GM12878 (cell line): ENCODE data around the gene COTL1. TPM values are rescaled to one million over a fixed set of nuclear protein-coding genes. Genes with fewer than 3 reads are reported as not detected.

Experiments
- BCL3 ChIP-seq: IDR thresholded peaks from 2 replicates; pipeline ENCODE4 v1.6.1; 2011; ENCODE audit warnings: borderline replicate concordance, low read depth, mild to moderate bottlenecking, moderate library complexity, low read length; ENCODE audit not compliant: insufficient read depth, poor library complexity, severe bottlenecking
- BMI1 ChIP-seq: fragments of 450-650 bp; IDR thresholded peaks from 2 replicates; pipeline ENCODE4 v1.6.1; 2016; ENCODE audit warnings: mild to moderate bottlenecking, moderate library complexity, borderline replicate concordance
- ETV6 ChIP-seq, 2 experiments: fragments of 450-650 bp in 1 of 2; IDR thresholded peaks in 1 of 2; conservative IDR thresholded peaks in 1 of 2; 2 replicates each; pipeline ENCODE4 v1.6.1; 2014; ENCODE audit warnings: antibody characterized with exemption in 1 of 2, borderline replicate concordance in 1 of 2, low read depth in 1 of 2, mild to moderate bottlenecking in 1 of 2, moderate library complexity in 1 of 2
- FOXM1 ChIP-seq: IDR thresholded peaks from 2 replicates; pipeline ENCODE4 v1.6.1; 2012; ENCODE audit warnings: low read depth, mild to moderate bottlenecking, inconsistent platforms, low read length, moderate library complexity
- KAT2A ChIP-seq: conservative IDR thresholded peaks from 2 replicates; pipeline ENCODE4 v1.6.1; 2011; ENCODE audit warnings: low read depth, low read length; ENCODE audit not compliant: control insufficient read depth
- PML ChIP-seq: IDR thresholded peaks from 2 replicates; pipeline ENCODE4 v1.6.1; 2012; ENCODE audit warnings: low read length, inconsistent platforms
- SIX5 ChIP-seq: IDR thresholded peaks from 2 replicates; pipeline ENCODE4 v1.6.1; 2011; ENCODE audit warnings: mild to moderate bottlenecking, low read depth, low read length, moderate library complexity; ENCODE audit not compliant: severe bottlenecking
- SKIL ChIP-seq: fragments of 450-650 bp; IDR thresholded peaks from 2 replicates; pipeline ENCODE4 v1.6.1; 2017; ENCODE audit warnings: mild to moderate bottlenecking, low read depth, inconsistent platforms; ENCODE audit not compliant: poor library complexity, severe bottlenecking
- SUZ12 ChIP-seq: fragments of 200-600 bp; sonication (generic); IDR thresholded peaks from one replicate; pipeline ENCODE4 v1.6.1; 2018; ENCODE audit warnings: antibody characterized with exemption, mild to moderate bottlenecking; ENCODE audit not compliant: unreplicated experiment
- TCF7 ChIP-seq: IDR thresholded peaks from 2 replicates; pipeline ENCODE4 v1.6.1; 2014; ENCODE audit warnings: antibody characterized with exemption, borderline replicate concordance
- ZNF24 ChIP-seq: fragments of 450-650 bp; IDR thresholded peaks from 2 replicates; pipeline ENCODE4 v1.6.1; 2017; ENCODE audit warnings: antibody characterized with exemption, mild to moderate bottlenecking
- ZNF622 ChIP-seq: fragments of 450-650 bp; IDR thresholded peaks from 2 replicates; pipeline ENCODE4 v1.6.1; 2017; ENCODE audit warnings: mild to moderate bottlenecking, inconsistent platforms
- polyA plus RNA-seq, 11 experiments: library from polyadenylated mRNA; depleted of rRNA in 4 of 11; unstranded in 6 of 11; stranded (reverse) in 5 of 11; fragments of >200 nt; fragmentation: Nextera tagmentation in 4 of 11; fragmentation: Illumina TruSeq in 1 of 11; extraction: Ambion mirVana in 4 of 11; extraction: Trizol in 1 of 11; gene quantifications; 1 replicate in 1 of 11; 2 replicates in 10 of 11; pipeline versions ENCODE4 v1.2.1 to v1.2.3, GENCODE V29; 2011 to 2016; ENCODE audit warnings: inconsistent platforms in 2 of 11, missing spikeins in 2 of 11, low read depth in 1 of 11
- total RNA-seq, 4 experiments: library from RNA; depleted of rRNA in 3 of 4; stranded (reverse); fragments of >200 nt in 3 of 4; fragmentation: Illumina TruSeq in 1 of 4; extraction: Trizol in 1 of 4; gene quantifications; 2 replicates each; pipeline versions ENCODE4 v1.2.1 to v1.2.3, GENCODE V29; 2013 to 2021
- TF ChIP-seq, protein P1 (sequence below): fragments of 450-650 bp; IDR thresholded peaks from 2 replicates; pipeline ENCODE4 v1.6.1; 2017; ENCODE audit warnings: antibody characterized with exemption, mild to moderate bottlenecking, moderate library complexity
- TF ChIP-seq, protein P2 (sequence below): IDR thresholded peaks from 2 replicates; pipeline ENCODE4 v1.6.1; 2012; ENCODE audit warnings: improper control_type of control experiment, low read depth, low read length; ENCODE audit not compliant: insufficient replicate concordance
- TF ChIP-seq, protein P3 (sequence below): fragments of 450-650 bp; IDR thresholded peaks from 2 replicates; pipeline ENCODE4 v1.6.1; 2014; ENCODE audit warnings: mild to moderate bottlenecking

COTL1 gene
- total and polyA plus RNA-seq, 10 of the 15 experiments (the other 5 are each of a cell fraction or from before 2014, with no cell fraction given): 140 to 894 (median 330) TPM

GRCh38 chr16:84617041-84617790 is 662 bp downstream of the COTL1 start (continued):
- TF ChIP-seq, protein P1, sequence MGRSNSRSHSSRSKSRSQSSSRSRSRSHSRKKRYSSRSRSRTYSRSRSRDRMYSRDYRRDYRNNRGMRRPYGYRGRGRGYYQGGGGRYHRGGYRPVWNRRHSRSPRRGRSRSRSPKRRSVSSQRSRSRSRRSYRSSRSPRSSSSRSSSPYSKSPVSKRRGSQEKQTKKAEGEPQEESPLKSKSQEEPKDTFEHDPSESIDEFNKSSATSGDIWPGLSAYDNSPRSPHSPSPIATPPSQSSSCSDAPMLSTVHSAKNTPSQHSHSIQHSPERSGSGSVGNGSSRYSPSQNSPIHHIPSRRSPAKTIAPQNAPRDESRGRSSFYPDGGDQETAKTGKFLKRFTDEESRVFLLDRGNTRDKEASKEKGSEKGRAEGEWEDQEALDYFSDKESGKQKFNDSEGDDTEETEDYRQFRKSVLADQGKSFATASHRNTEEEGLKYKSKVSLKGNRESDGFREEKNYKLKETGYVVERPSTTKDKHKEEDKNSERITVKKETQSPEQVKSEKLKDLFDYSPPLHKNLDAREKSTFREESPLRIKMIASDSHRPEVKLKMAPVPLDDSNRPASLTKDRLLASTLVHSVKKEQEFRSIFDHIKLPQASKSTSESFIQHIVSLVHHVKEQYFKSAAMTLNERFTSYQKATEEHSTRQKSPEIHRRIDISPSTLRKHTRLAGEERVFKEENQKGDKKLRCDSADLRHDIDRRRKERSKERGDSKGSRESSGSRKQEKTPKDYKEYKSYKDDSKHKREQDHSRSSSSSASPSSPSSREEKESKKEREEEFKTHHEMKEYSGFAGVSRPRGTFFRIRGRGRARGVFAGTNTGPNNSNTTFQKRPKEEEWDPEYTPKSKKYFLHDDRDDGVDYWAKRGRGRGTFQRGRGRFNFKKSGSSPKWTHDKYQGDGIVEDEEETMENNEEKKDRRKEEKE: no peak
- TF ChIP-seq ZNF24: no peak
- TF ChIP-seq, protein P2, sequence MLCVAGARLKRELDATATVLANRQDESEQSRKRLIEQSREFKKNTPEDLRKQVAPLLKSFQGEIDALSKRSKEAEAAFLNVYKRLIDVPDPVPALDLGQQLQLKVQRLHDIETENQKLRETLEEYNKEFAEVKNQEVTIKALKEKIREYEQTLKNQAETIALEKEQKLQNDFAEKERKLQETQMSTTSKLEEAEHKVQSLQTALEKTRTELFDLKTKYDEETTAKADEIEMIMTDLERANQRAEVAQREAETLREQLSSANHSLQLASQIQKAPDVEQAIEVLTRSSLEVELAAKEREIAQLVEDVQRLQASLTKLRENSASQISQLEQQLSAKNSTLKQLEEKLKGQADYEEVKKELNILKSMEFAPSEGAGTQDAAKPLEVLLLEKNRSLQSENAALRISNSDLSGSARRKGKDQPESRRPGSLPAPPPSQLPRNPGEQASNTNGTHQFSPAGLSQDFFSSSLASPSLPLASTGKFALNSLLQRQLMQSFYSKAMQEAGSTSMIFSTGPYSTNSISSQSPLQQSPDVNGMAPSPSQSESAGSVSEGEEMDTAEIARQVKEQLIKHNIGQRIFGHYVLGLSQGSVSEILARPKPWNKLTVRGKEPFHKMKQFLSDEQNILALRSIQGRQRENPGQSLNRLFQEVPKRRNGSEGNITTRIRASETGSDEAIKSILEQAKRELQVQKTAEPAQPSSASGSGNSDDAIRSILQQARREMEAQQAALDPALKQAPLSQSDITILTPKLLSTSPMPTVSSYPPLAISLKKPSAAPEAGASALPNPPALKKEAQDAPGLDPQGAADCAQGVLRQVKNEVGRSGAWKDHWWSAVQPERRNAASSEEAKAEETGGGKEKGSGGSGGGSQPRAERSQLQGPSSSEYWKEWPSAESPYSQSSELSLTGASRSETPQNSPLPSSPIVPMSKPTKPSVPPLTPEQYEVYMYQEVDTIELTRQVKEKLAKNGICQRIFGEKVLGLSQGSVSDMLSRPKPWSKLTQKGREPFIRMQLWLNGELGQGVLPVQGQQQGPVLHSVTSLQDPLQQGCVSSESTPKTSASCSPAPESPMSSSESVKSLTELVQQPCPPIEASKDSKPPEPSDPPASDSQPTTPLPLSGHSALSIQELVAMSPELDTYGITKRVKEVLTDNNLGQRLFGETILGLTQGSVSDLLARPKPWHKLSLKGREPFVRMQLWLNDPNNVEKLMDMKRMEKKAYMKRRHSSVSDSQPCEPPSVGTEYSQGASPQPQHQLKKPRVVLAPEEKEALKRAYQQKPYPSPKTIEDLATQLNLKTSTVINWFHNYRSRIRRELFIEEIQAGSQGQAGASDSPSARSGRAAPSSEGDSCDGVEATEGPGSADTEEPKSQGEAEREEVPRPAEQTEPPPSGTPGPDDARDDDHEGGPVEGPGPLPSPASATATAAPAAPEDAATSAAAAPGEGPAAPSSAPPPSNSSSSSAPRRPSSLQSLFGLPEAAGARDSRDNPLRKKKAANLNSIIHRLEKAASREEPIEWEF: no peak
- no peak for TF ChIP-seq BMI1
- no peak for TF ChIP-seq SIX5
- TF ChIP-seq ZNF622: no peak
- TF ChIP-seq TCF7: no peak
- no peak for TF ChIP-seq FOXM1
- TF ChIP-seq SUZ12: no peak
- TF ChIP-seq, protein P3, sequence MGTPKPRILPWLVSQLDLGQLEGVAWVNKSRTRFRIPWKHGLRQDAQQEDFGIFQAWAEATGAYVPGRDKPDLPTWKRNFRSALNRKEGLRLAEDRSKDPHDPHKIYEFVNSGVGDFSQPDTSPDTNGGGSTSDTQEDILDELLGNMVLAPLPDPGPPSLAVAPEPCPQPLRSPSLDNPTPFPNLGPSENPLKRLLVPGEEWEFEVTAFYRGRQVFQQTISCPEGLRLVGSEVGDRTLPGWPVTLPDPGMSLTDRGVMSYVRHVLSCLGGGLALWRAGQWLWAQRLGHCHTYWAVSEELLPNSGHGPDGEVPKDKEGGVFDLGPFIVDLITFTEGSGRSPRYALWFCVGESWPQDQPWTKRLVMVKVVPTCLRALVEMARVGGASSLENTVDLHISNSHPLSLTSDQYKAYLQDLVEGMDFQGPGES: no peak
- no peak for TF ChIP-seq BCL3
- TF ChIP-seq SKIL: no peak
- no peak for TF ChIP-seq ETV6 (conservative IDR thresholded peaks at IDR 0.05 in 1 of 2, IDR thresholded peaks at IDR 0.05 in 1 of 2; ENCODE audit: borderline replicate concordance in 1 of 2, low read depth in 1 of 2)
- 0 out of 2 replicates have a peak, but pooled peaks have one; percentile 43 for TF ChIP-seq PML
- TF ChIP-seq KAT2A: no peak
